ENCODE measurements around the gene IFIT1.
A peak's percentile ranks its signal among the peaks of the same experiment; 100 is the strongest.

The IFIT1 gene

GRCh38 chr10:89391907-89392756 lies at the start of gene IFIT1:
IFIT1 (plus strand) TSS chr10:89392623; CDS start chr10:89392713, 90 bp downstream.
- Histone ChIP-seq H3K9ac (ENCODE audit: low read length) (no peak within 1 kb of the TSS), H3K4me3 (ENCODE audit: low read depth, low read length, poor library complexity, severe bottlenecking) (peak within 1 kb of the TSS; percentile 10), H3K27me3 (ENCODE audit: insufficient read depth, low read length) (no peaks in the 10 kb centered on the region), H4K20me1 (ENCODE audit: insufficient read depth, low read length) (no peaks in the 10 kb centered on the region), H3F3A (ENCODE audit: insufficient read depth, low read length) (no peaks in the 10 kb centered on the region), H3K4me1 (ENCODE audit: insufficient read depth, low read length, severe bottlenecking) (no peaks in the 10 kb centered on the region), H3K79me2 (ENCODE audit: insufficient read depth, low read length) (no peaks in the 10 kb centered on the region), H3K9me3 (ENCODE audit: low read length) (no peaks in the 10 kb centered on the region), H3K4me2 (ENCODE audit: low read length) (peak within 1 kb of the TSS; percentile 41), H2AFZ (ENCODE audit: low read length) (no peak within 1 kb of the TSS), H3K36me3 (ENCODE audit: insufficient read depth, low read length) (no peaks in the 10 kb centered on the region), H3K27ac (ENCODE audit: low read depth, low read length, poor library complexity, severe bottlenecking) (no peak within 1 kb of the TSS), H3K9me2 (ENCODE audit: low read depth, low read length) (no peaks in the 10 kb centered on the region)
- TF ChIP-seq CTCF (IDR thresholded peaks at IDR 0.05; ENCODE audit: low read length) (no peak), EZH2 (IDR thresholded peaks at IDR 0.05; ENCODE audit: borderline replicate concordance, low read length) (no peak)

GRCh38 chr10:89343089-89343767 lies 49.2 kb upstream of the IFIT1 start:
- Histone ChIP-seq H3K4me1 (ENCODE audit: insufficient read depth, low read length, severe bottlenecking) (no peaks in the 10 kb centered on the region), H3K9me3 (ENCODE audit: low read length) (no peaks in the 10 kb centered on the region), H4K20me1 (ENCODE audit: insufficient read depth, low read length) (no peaks in the 10 kb centered on the region), H3K4me2 (ENCODE audit: low read length) (no peak overlapping the region), H3K9ac (ENCODE audit: low read length) (no peak overlapping the region), H3K36me3 (ENCODE audit: insufficient read depth, low read length) (no peaks in the 10 kb centered on the region), H3K79me2 (ENCODE audit: insufficient read depth, low read length) (no peaks in the 10 kb centered on the region), H2AFZ (ENCODE audit: low read length) (no peak overlapping the region), H3K4me3 (ENCODE audit: low read depth, low read length, poor library complexity, severe bottlenecking) (no peak overlapping the region), H3K9me2 (ENCODE audit: low read depth, low read length) (no peaks in the 10 kb centered on the region), H3K27ac (ENCODE audit: low read depth, low read length, poor library complexity, severe bottlenecking) (no peak overlapping the region), H3F3A (ENCODE audit: insufficient read depth, low read length) (no peaks in the 10 kb centered on the region), H3K27me3 (ENCODE audit: insufficient read depth, low read length) (no peaks in the 10 kb centered on the region)
- TF ChIP-seq EZH2 (IDR thresholded peaks at IDR 0.05; ENCODE audit: borderline replicate concordance, low read length) (no peak), CTCF (IDR thresholded peaks at IDR 0.05; ENCODE audit: low read length) (no peak)

DNA sequence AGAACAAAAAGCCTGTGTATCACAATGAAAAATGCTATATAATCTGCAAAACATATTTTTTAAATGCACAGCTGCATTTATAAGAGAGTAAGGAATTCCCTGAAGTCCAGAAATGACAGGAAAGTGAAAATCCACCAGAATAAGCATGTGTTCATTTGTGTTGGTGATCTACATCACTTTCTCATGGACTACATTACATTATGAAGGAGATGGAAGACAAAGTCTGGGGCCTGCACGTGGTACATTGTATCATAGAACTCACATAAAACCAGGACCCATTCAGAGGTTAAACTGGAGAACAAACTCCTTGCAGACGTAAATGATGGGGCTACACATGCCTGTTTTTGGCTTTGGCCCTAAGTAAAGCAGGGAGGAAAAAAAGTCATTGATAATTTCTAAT lies 48.3 kb upstream of the IFIT1 start:
- TF ChIP-seq CTCF (IDR thresholded peaks at IDR 0.05; ENCODE audit: low read length) (no peak), EZH2 (IDR thresholded peaks at IDR 0.05; ENCODE audit: borderline replicate concordance, low read length) (no peak)
- H3K27ac ChIP-seq (ENCODE audit: low read depth, low read length, poor library complexity, severe bottlenecking): no peak overlapping the region
- no peaks in the 10 kb centered on the region for H3K9me3 ChIP-seq (ENCODE audit: low read length)
- H2AFZ ChIP-seq (ENCODE audit: low read length): no peak overlapping the region
- H3K4me1 ChIP-seq (ENCODE audit: insufficient read depth, low read length, severe bottlenecking): no peaks in the 10 kb centered on the region
- no peak overlapping the region for H3K4me3 ChIP-seq (ENCODE audit: low read depth, low read length, poor library complexity, severe bottlenecking)
- H4K20me1 ChIP-seq (ENCODE audit: insufficient read depth, low read length): no peaks in the 10 kb centered on the region
- H3K9ac ChIP-seq (ENCODE audit: low read length): no peak overlapping the region
- H3K27me3 ChIP-seq (ENCODE audit: insufficient read depth, low read length): no peaks in the 10 kb centered on the region
- H3K9me2 ChIP-seq (ENCODE audit: low read depth, low read length): no peaks in the 10 kb centered on the region
- H3K79me2 ChIP-seq (ENCODE audit: insufficient read depth, low read length): no peaks in the 10 kb centered on the region
- no peaks in the 10 kb centered on the region for H3F3A ChIP-seq (ENCODE audit: insufficient read depth, low read length)
- no peak overlapping the region for H3K4me2 ChIP-seq (ENCODE audit: low read length)
- H3K36me3 ChIP-seq (ENCODE audit: insufficient read depth, low read length): no peaks in the 10 kb centered on the region
